HG03354 (cell line): ENCODE data around the gene DNAL4.
"Not testable (repeated sequence)": the region's sequence is repeated elsewhere in the genome, so short reads cannot be mapped to it uniquely, and the experiment has no call there.

Source experiments
- ATAC-seq: cut with Tn5 transposase; IDR thresholded peaks from one replicate; pipeline ENCODE4 v1.9.1; 2021; ENCODE audit warnings: mild to moderate bottlenecking; ENCODE audit not compliant: unreplicated experiment, poor library complexity, severe bottlenecking

DNAL4 gene

GRCh38 chr22:38828616-38829205, 34.8 kb upstream of the DNAL4 start:
- ATAC-seq: no peak

GRCh38 chr22:38828191-38828590, 34.2 kb upstream of the DNAL4 start:
- no peak for ATAC-seq

GRCh38 chr22:38827510-38827909, 33.6 kb upstream of the DNAL4 start:
- no peak for ATAC-seq

GRCh38 chr22:38826801-38827200, 32.9 kb upstream of the DNAL4 start:
- ATAC-seq: no peak

- no peak for ATAC-seq
These were observed 32.4 kb upstream of the DNAL4 start for GRCh38 chr22:38826386-38826785.

- ATAC-seq: no peak
These were observed 30.6 kb upstream of the DNAL4 start for GRCh38 chr22:38824585-38824984.

GRCh38 chr22:38823637-38824036, 29.7 kb upstream of the DNAL4 start:
- ATAC-seq: no peak

- no peak for ATAC-seq
These were observed 29.1 kb upstream of the DNAL4 start for GRCh38 chr22:38823076-38823475.

- ATAC-seq: no peak
These were observed 26.1 kb upstream of the DNAL4 start for GRCh38 chr22:38820020-38820419.

GRCh38 chr22:38819387-38819940, 25.5 kb upstream of the DNAL4 start:
- ATAC-seq: no peak

GRCh38 chr22:38817196-38817595, 23.3 kb upstream of the DNAL4 start:
- ATAC-seq: no peak

- no peak for ATAC-seq
These were observed 21.9 kb upstream of the DNAL4 start for GRCh38 chr22:38815842-38816241.

GRCh38 chr22:38811241-38811640, 17.3 kb upstream of the DNAL4 start:
- ATAC-seq: no peak

GRCh38 chr22:38805041-38805593, 11.2 kb upstream of the DNAL4 start:
- not testable (repeated sequence) for ATAC-seq

- no peak for ATAC-seq
These were observed 8.8 kb upstream of the DNAL4 start for GRCh38 chr22:38802671-38803121.

- ATAC-seq: no peak
These were observed 5.5 kb upstream of the DNAL4 start for GRCh38 chr22:38799265-38800002.

- no peak for ATAC-seq
These were observed 4.6 kb upstream of the DNAL4 start for GRCh38 chr22:38798496-38798895.

GRCh38 chr22:38796262-38796957, 2.5 kb upstream of the DNAL4 start:
- ATAC-seq: no peak

- no peak for ATAC-seq
These were observed 1.6 kb upstream of the DNAL4 start for GRCh38 chr22:38795569-38795968.

- no peak for ATAC-seq
These were observed 626 bp downstream of the DNAL4 start for GRCh38 chr22:38793317-38793716.
